Breast epithelium (tissue), 3 donors: ENCODE measurements around the gene ABCC1.
A peak's percentile ranks its signal among the peaks of the same experiment; 100 is the strongest.

Experiments
- POLR2AphosphoS5 ChIP-seq, 3 donors: sonication (generic); formaldehyde crosslinking; IDR thresholded peaks; one replicate each; pipeline ENCODE4 v1.6.1; 2017; ENCODE audit warnings: antibody characterized with exemption in 3 of 3
- TF ChIP-seq, protein P1 (sequence below), 3 donors: fragments of 450-650 bp; IDR thresholded peaks; one replicate each; pipeline ENCODE4 v1.5.1; 2016 to 2017; ENCODE audit warnings: antibody characterized with exemption in 3 of 3, mild to moderate bottlenecking in 3 of 3, moderate library complexity in 3 of 3

DNA sequence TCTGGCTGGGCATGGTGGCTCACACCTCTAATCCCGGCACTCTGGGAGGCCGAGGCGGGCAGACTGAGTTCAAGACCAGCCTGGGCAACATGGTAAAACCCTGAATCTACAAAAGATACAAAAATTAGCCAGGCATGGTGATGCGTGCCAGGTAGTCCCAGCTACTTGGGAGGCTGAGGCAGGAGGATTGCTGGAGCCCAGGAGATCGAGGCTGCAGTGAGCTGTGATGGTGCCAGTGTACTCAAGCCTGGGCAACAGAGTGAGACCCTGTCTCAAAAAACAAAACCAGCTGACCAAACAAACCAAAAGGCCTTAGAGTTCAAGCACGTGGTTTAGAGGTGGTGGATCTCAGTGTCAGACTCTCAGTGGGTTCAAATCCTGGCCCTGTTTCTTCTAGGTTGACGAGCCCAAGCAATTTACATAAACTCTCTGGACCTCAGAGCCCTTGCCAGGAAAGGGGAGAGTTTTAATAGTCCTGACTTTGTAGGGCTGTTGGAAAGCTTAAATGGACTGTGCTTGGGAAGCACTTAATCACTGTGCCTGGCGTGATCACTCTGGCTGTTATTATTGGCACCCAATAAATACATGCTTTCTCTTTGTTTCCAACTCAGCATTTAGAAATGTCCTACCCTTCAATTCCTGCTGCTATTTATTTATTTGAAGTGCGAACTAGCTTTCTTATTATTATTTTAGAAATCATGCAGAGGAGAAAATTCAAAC lies 44.7 kb downstream of the ABCC1 start:
- TF ChIP-seq, protein P1, sequence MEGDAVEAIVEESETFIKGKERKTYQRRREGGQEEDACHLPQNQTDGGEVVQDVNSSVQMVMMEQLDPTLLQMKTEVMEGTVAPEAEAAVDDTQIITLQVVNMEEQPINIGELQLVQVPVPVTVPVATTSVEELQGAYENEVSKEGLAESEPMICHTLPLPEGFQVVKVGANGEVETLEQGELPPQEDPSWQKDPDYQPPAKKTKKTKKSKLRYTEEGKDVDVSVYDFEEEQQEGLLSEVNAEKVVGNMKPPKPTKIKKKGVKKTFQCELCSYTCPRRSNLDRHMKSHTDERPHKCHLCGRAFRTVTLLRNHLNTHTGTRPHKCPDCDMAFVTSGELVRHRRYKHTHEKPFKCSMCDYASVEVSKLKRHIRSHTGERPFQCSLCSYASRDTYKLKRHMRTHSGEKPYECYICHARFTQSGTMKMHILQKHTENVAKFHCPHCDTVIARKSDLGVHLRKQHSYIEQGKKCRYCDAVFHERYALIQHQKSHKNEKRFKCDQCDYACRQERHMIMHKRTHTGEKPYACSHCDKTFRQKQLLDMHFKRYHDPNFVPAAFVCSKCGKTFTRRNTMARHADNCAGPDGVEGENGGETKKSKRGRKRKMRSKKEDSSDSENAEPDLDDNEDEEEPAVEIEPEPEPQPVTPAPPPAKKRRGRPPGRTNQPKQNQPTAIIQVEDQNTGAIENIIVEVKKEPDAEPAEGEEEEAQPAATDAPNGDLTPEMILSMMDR (IDR thresholded peaks at IDR 0.05), result no peak
- peak in 1 of 3 donors; percentile 20 for TF ChIP-seq POLR2AphosphoS5 (IDR thresholded peaks at IDR 0.05)
